ENCODE results near the gene CSNK1A1L. TPM values are rescaled to one million over a fixed set of nuclear protein-coding genes. Genes with fewer than 3 reads are reported as not detected.

CSNK1A1L gene
- total and polyA plus RNA-seq, 2 of the 8 experiments (the other 6 are each of a cell fraction or from before 2014, with no cell fraction given) = not detected

DNA sequence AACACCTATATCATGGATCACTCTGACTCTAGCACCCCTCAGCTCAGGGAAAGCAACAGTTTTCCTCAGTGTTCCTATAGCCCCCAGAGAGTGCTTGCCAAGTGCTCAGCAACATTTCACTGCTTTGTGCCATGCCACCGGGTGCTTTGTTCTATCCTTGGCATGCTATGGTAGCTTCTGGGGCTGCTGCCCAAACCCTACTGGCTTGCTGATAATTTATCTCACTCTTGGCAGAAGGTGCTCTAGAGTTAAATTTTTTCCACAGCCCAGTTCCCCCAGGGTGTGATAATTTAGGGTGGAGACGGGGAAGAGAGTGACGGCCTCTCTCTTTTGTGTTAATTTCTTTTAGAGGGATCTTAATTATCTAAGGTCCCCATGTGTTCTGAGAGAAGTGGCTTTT is 12.6 kb upstream of the CSNK1A1L start:
- Histone ChIP-seq H4K20me1 (replicated peaks in 1 of 2; ENCODE audit: control insufficient read depth in 1 of 2, insufficient read depth in 2 of 2, low read length in 2 of 2) (no peaks in the 10 kb centered on the region), H3K79me2 (ENCODE audit: control insufficient read depth in 1 of 2, insufficient read depth in 2 of 2, low read length in 2 of 2) (no peaks in the 10 kb centered on the region), H3K23ac (ENCODE audit: insufficient read length) (no peak overlapping the region), H3K14ac (ENCODE audit: insufficient read length) (no peak overlapping the region), H2AFZ (ENCODE audit: low read length) (0 out of 2 replicates have a peak overlapping the region, but pooled peaks have one; percentile 35), H4K8ac (ENCODE audit: extremely low read depth, insufficient read depth, low read length) (no peak overlapping the region), H3K27me3 (replicated peaks in 1 of 4; ENCODE audit: control insufficient read depth in 3 of 4, extremely low read depth in 1 of 4, insufficient read depth in 3 of 4, low read length in 3 of 4) (no peaks in the 10 kb centered on the region; a peak in 1 of 7 replicates), H4K91ac (replicated peaks; ENCODE audit: insufficient read length, low read length) (no peak overlapping the region), H3K9me3 (ENCODE audit: insufficient read depth in 2 of 2, low read depth in 1 of 2, low read length in 1 of 2) (no peaks in the 10 kb centered on the region), H3K4me1 (replicated peaks in 1 of 4; ENCODE audit: control insufficient read depth in 3 of 4, insufficient read depth in 4 of 4, low read length in 3 of 4) (0 out of 7 replicates have a peak, but pooled peaks cover 0 to 2% (median 0%) of the 10 kb centered on the region in 4 experiments), H2BK12ac (ENCODE audit: low read depth, low read length) (no peak overlapping the region), H3K27ac (ENCODE audit: low read depth, low read length) (no peak overlapping the region), H3K4me2 (ENCODE audit: insufficient read depth in 1 of 2, low read depth in 2 of 2, low read length in 2 of 2) (no peak overlapping the region), H3K56ac (replicated peaks; ENCODE audit: insufficient read length, low read depth, low read length) (no peak overlapping the region), H2BK120ac (replicated peaks; ENCODE audit: low read depth, low read length) (no peak overlapping the region), H3K4me3 (ENCODE audit: extremely low read depth in 1 of 4, insufficient read depth in 2 of 4, low read depth in 3 of 4, low read length in 4 of 4) (no peak overlapping the region), H3K18ac (ENCODE audit: extremely low read depth, low read length) (no peak overlapping the region), H2BK15ac (ENCODE audit: low read length) (no peak overlapping the region), H3K4ac (replicated peaks; ENCODE audit: insufficient read length, low read depth, low read length) (no peak overlapping the region), H2BK20ac (ENCODE audit: low read length) (no peak overlapping the region), H4K5ac (ENCODE audit: insufficient read length, low read depth, low read length) (no peak overlapping the region), H2AK5ac (ENCODE audit: low read depth, low read length) (no peak overlapping the region), H3K9ac (replicated peaks in 1 of 4; ENCODE audit: extremely low read depth in 1 of 4, low read depth in 3 of 4, low read length in 3 of 4) (no peak overlapping the region), H3K36me3 (ENCODE audit: control insufficient read depth in 2 of 4, insufficient read depth in 4 of 4, low read length in 3 of 4) (no peaks in the 10 kb centered on the region), H3K23me2 (ENCODE audit: low read depth, low read length) (no peaks in the 10 kb centered on the region; the same call in 1 of the 2 replicates), H3K79me1 (ENCODE audit: low read depth, low read length) (no peaks in the 10 kb centered on the region), H2BK5ac (ENCODE audit: low read depth, low read length) (no peak overlapping the region)
- DNase-seq (ENCODE audit: low read depth in 1 of 2, low spot score in 2 of 2) (no peak), FAIRE-seq (no peak)
- WGBS, 2 experiments (ENCODE audit: extremely low coverage in 1 of 2, insufficient coverage in 1 of 2, insufficient read length in 1 of 2, insufficient replicate concordance in 2 of 2, low coverage in 1 of 2, low lambda C conversion rate in 2 of 2, missing lambda C conversion rate in 1 of 2) = 86% methylated on average over 3 of the region's 3 CpGs; no CpG with 5 or more reads in 1 of the 2 experiments
- ChIA-PET CTCF (ENCODE audit: partially characterized antibody) (interaction anchor here (0.8 kb wide), 1 partner anchor 182 kb away, joined by 3 read pairs; no protein-coding TSS in a partner anchor), POLR2A (ENCODE audit: partially characterized antibody) (no interaction called here)
- TF ChIP-seq POLR2A (IDR thresholded peaks at IDR 0.05; ENCODE audit: control extremely low read depth in 1 of 2, low read depth in 2 of 2, low read length in 2 of 2) (no peak), BCL11A (IDR thresholded peaks at IDR 0.05; ENCODE audit: low read depth in 2 of 2, low read length in 2 of 2) (no peak), NRF1 (IDR thresholded peaks at IDR 0.05; ENCODE audit: low read depth, low read length) (no peak), CBX8 (IDR thresholded peaks at IDR 0.05; ENCODE audit: borderline replicate concordance, low read depth, low read length) (no peak), RAD21 (IDR thresholded peaks at IDR 0.05 in 1 of 2, conservative IDR thresholded peaks at IDR 0.05 in 1 of 2; ENCODE audit: low read depth in 2 of 2, low read length in 2 of 2) (no peak)

All from H1 (cell line).